GM18870 (cell line): ENCODE data around the gene FHL3.

Experiments
- ATAC-seq: cut with Tn5 transposase; IDR thresholded peaks from one replicate; pipeline ENCODE4 v1.9.1; 2021; ENCODE audit warnings: moderate library complexity; ENCODE audit not compliant: unreplicated experiment

The FHL3 gene, protein sequence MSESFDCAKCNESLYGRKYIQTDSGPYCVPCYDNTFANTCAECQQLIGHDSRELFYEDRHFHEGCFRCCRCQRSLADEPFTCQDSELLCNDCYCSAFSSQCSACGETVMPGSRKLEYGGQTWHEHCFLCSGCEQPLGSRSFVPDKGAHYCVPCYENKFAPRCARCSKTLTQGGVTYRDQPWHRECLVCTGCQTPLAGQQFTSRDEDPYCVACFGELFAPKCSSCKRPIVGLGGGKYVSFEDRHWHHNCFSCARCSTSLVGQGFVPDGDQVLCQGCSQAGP

GRCh38 chr1:38005195-38006007 lies at the start of gene FHL3:
Gene FHL3 (minus strand): TSS chr1:38005514. CDS start chr1:37999412, 6,102 bp downstream.
- ATAC-seq = no peak

DNA sequence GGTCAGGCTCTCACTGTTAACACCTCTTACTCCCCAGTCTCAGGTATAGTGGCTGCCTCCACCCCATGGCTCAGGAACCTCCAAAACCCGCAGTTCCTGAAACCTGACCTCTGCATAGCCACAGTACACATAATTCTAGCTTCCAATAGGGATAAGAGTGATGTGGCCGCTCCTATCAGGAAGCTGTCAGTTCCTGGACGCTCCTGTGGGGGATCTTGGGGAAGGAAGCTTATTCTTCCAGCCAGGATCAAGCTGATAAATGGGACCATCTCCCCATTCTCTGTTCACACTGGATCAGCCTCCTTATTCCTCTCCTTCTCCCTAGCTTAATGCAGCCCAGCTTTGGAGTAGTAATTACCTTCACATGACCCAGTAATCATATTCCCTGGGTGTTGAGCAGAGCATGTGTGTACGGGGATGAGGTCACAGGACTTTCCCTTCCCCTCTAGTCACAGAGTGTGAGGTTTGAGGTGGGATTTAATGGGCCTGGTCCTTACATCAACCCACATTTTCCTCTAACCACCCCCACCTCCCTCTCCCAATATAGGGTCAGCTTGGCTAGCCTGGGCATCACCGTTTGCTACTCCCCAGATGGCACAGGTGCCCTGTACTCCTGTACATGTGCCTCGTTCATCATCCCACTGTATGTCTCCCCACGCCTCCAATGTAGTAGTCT lies 48.2 kb upstream of the FHL3 start:
- ATAC-seq = no peak

GRCh38 chr1:38052750-38053415 lies 47.6 kb upstream of the FHL3 start:
- ATAC-seq = peak; percentile 43

DNA sequence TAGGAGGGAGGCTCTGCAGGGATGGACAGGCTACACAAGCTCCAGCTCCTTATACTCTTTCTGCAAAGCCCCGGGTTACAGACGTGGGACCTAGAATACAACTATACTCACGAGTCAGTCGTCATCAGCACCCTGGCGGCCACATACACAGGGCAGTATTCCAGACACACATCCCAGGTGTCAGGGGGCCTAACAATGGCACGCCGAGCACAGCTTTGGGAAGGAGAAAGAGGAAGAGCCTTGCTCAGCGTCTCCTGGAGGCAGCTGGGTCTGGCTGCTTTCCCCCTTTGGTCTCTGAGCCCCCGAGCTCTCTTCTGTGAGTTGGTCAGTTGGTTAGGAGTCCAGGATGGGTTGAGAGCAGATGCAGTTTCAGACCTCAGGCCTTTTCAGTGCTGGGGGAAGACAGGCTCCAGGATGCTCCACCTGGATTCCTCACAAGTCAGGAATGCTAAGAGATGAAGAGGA lies 45.8 kb upstream of the FHL3 start:
- ATAC-seq = no peak

DNA sequence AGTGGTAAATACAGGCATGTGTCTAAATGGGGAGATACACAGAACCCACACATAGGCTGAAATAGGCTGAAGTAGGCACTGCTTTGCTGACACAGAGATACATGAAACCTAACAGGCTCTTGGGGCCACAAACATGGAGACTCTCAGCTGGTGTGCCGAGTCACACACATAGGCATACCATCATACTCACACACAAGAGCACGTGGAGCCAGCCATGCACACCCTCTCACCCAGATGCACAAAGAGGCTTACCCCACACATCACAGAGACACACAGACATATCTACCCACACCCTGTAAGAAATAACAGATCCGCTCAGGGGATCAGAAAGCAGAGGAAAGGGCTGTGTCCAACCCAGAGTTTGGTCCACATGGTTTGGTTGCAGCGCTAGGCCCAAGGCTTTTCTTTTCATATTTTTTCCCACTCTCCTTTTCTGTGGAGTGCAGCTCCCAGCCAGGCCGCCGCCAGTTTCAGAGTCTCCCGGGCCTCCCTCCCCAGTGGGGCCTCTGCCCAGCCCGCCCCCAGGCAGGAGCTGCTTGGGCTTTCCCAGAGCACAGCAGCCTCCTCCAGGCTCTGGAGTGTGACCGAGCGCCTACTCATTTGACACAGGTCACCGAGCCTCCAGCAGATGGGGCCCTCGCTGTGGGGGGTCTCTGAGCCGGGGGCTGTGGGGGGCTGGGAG lies 45.2 kb upstream of the FHL3 start:
- ATAC-seq = no peak

- no peak for ATAC-seq
These were observed 42.4 kb upstream of the FHL3 start for GRCh38 chr1:38047603-38048141.

GRCh38 chr1:38046884-38047602 lies 41.7 kb upstream of the FHL3 start:
- no peak for ATAC-seq

DNA sequence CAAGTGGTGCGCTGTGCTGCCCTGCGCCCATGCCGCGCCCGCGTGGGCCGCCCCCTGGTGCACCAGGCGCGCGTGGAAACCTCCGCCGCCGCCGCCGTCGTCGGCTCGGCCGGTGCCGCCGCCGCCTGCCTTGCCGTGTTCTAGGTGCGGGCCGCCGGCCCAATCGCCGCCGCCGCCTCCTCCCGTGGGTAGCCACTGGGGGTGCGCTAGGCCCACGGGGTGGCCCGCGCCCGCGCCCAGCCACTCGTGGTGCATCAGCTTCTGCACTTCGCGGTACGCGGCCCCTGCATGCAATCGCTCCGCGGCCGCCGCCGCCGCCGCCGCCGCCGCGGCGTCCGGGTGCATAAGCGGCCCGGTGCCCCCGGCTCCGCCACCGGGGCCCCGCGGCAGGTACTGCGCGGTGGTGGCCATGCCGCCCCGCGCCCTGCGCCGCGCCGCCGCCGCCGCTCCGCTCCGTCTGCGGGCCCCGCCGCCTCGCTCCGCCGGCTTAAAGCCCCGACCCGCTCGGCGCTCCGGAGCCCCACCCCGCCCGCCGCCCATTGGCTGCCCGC lies 41.1 kb upstream of the FHL3 start, which contains the start of gene POU3F1:
TSS of gene POU3F1 (minus strand) at position 461 of the 551 bp plus-strand sequence. CDS start at position 411, 50 bp downstream.
- no peak for ATAC-seq

- ATAC-seq = no peak
These were observed 40.4 kb upstream of the FHL3 start for GRCh38 chr1:38045401-38046332.

DNA sequence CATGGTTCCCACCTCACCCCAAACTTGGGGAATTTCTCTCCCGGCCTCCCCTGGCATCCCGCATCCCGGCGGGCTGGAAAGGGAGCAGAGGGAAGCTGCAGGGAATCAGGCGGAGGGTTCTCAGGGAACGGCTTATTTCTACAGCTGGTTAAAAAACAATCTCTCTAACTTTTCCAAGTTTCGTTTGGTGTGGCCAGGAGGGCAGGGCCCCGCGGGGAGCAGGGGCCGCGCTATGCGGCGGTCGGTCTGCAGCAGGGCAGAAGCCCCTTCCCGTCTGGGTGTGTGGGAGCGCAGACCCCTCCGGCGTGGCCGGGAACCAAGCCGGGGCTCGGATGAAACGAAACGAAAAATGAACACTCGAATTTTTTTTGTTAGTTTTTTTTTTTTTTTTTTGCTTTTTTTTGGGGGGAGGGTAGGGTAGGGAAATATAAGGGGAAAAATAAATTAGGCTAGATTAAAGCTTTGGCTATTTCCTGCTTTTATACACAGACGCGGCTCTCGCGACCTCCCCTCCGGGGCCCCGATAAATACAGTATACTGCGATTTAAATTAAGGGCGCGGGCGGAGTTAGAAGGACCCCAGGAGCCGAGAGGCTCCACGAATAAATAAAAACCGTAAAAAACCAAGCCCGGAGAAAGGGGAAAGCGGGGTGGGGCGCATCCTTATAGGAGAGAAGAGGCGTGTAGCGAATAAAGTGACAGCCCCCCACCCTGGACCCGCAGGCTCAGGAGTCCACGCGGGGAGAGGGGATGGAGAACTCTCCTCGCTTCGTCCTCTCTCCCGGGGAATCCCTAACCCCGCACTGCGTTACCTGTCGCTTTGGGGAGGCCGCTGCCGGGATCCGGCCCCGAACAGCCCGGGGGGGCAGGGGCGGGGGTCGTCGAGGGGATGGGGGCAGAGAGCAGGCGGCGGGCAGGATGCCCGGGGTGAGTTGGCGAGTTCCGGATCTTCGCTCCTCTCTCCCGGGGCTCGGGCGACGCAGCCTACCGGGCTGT lies 39.2 kb upstream of the FHL3 start:
- no peak for ATAC-seq

GRCh38 chr1:38043036-38043747 lies 37.9 kb upstream of the FHL3 start:
- ATAC-seq = no peak

DNA sequence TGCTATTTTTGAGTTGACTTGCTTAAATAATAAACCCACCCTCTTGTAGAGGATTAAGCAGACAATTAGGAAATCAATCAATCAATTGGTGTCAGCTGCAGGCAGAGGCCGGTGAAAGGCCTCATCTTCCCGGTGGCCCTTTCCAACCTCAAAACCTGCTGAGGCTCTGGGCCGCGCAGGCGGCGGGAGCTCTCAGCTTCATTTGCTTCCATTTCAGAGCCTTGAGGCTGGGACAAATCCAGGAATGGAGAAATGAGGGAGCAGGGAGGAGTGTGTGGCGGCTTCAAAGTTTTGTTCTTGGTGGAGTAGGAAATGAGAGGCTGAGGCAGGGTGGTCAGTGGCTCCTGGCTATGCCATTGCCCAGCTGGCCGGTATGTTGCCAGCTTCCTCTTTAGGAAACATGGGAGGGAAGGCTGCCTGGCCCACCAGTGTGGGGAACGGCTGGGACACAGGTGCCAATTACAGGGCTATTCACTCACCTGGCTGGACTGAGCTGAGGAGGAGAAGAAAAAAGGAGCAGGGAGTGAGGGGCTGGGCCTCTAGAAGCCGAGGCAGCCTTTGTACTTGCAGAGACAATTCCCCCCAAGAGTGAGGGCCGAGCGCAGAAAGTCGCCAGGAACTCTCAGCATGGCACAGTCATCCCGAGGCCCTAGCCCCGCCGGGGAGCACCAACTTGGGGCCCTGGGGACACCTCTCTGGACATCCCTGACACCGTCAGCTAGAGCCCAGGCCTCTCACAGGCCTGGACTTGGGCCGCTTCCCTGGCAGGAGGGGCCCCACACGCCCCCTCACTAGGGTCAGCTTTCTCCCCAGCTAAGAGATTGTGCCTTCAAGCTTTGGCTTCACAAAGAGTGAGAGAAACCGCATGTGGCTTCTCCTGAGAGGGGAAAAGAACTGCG lies 36.9 kb upstream of the FHL3 start:
- no peak for ATAC-seq

DNA sequence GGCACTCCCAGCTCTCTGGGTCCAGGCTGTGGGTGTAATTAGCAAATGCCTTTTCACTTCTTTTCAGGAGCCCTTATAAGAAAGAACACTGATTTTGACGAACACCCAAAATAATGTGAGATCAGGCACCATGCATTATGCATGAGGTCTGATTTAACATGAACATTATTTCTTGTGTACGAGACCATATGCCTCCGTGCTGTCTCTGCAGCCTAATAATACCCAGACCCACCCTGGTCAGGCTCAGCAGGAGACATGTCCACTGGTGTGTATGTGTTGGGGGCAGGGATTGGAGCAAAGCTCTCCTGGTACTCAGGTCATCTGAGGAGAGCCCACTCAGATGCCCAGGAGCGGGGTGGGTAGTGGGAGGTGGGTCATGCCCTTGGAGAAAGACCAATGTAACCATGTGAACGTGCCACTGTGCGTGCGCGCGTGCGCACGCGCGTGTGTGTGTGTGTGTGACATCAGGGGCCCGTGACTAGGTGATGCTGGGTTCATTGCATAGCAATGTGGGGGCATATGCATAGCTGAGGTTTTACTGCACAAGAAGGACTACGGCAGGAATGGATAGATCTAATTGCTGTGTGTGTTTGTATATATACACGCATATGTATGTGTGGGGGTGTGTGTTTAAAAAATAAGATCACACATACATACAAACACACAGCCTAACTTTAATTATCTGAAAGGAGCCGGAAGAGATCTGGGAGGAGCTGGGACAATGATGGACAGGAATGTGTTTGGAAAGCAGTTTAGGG lies 34.2 kb upstream of the FHL3 start:
- no peak for ATAC-seq

DNA sequence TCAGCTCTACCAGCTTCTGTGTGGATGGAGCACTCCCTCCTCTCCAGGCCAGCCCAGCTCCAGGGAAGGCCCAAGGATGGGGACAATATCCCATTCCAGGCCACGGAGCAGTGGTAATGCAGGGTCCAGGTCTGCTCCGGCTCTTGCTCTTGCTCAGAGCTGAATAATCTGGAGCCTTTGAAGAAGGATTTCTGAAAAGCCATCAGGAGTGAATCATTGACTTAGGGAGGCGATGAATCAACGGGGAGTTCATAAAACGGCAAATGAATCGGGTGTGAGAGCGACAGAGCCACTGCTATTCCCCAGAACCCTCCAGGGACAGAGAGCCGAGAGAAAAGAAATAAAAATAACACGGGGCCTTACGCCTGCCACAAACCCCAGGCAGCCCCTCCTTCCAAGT lies 33.5 kb upstream of the FHL3 start:
- no peak for ATAC-seq
